Uterus (tissue), 4 donors: Measurements from ENCODE around the gene KCNQ1. TPM values are rescaled to one million over a fixed set of nuclear protein-coding genes. Genes with fewer than 3 reads are reported as not detected.

ENCODE experiments used
- DNase-seq, 2 donors: peaks; one replicate each; pipeline ENCODE4 v3.0.0-alpha.2; 2019 to 2020
- H3K27ac ChIP-seq, 2 donors: fragments of 200-600 bp; sonication (generic); 1 replicate in 1 of 2; 2 replicates in 1 of 2; pipeline ENCODE4 v1.5.1; 2016 to 2018
- H3K27me3 ChIP-seq, 2 donors: fragments of 200-600 bp; sonication (generic); one replicate each; pipeline ENCODE4 v1.5.1; 2018 to 2019; ENCODE audit warnings: control low read depth in 1 of 2
- H3K36me3 ChIP-seq, 2 donors: fragments of 200-600 bp; sonication (generic); one replicate each; pipeline ENCODE4 v1.5.1; 2019; ENCODE audit warnings: control low read depth in 1 of 2
- H3K4me1 ChIP-seq, 2 donors: fragments of 200-600 bp; sonication (generic); one replicate each; pipeline ENCODE4 v1.5.1; 2018 to 2019; ENCODE audit warnings: control low read depth in 1 of 2
- H3K4me3 ChIP-seq, 2 donors: fragments of 200-600 bp; sonication (generic); 1 replicate in 1 of 2; 2 replicates in 1 of 2; pipeline ENCODE4 v1.5.1; 2018 to 2019; ENCODE audit warnings: mild to moderate bottlenecking in 1 of 2
- H3K9me3 ChIP-seq, 2 donors: fragments of 200-600 bp; sonication (generic); one replicate each; pipeline ENCODE4 v1.5.1; 2019; ENCODE audit warnings: control low read depth in 1 of 2
- CTCF ChIP-seq, 4 experiments: fragments of 200-600 bp in 2 of 4; fragments of 450-650 bp in 2 of 4; sonication (generic) in 2 of 4; IDR thresholded peaks; one replicate each; pipeline ENCODE4 v1.5.1; 2016 to 2019; ENCODE audit warnings: antibody characterized with exemption in 4 of 4, mild to moderate bottlenecking in 2 of 4, moderate library complexity in 1 of 4
- POLR2A ChIP-seq, 2 donors: fragments of 450-650 bp; IDR thresholded peaks; one replicate each; pipeline ENCODE4 v1.6.1; 2016; ENCODE audit warnings: antibody characterized with exemption in 2 of 2, mild to moderate bottlenecking in 1 of 2, moderate library complexity in 1 of 2
- intact Hi-C: fragments of 100-400 bp; cut with DNase I; formaldehyde crosslinking; loops from one replicate; pipeline ENCODE4 v1.15.1; 2023; ENCODE audit warnings: low total_unique reads
- total RNA-seq, 4 donors: library from RNA; depleted of rRNA in 3 of 4; stranded (reverse); fragments of >200 nt in 3 of 4; gene quantifications; one replicate each; pipeline versions ENCODE4 v1.1.0 to v1.2.4, GENCODE V29; 2014 to 2023
- donor health status: DM: yes; HTN: yes; CAD: no.

KCNQ1 gene
- total RNA-seq, 4 donors from 2014 or later: 2.6 to 10.4 (median 5.4) TPM

- H3K36me3 ChIP-seq: no peaks in the 10 kb centered on the region
- TF ChIP-seq POLR2A (IDR thresholded peaks at IDR 0.05) (no peak), CTCF (IDR thresholded peaks at IDR 0.05) (no peak)
- H3K4me3 ChIP-seq: no peak overlapping the region
- no peaks in the 10 kb centered on the region for H3K9me3 ChIP-seq
- no peaks in the 10 kb centered on the region for H3K27me3 ChIP-seq
- H3K4me1 ChIP-seq: peaks cover 0 to 6% of the 10 kb centered on the region in 2 donors
- intact Hi-C loops: no loop called here
- no peak for DNase-seq
- H3K27ac ChIP-seq: no peak overlapping the region
Measured at GRCh38 chr11:2681408-2682145, 236.8 kb downstream of the KCNQ1 start.

GRCh38 chr11:2683806-2684205 lies 239.0 kb downstream of the KCNQ1 start:
- H3K27me3 ChIP-seq: no peaks in the 10 kb centered on the region
- TF ChIP-seq CTCF (IDR thresholded peaks at IDR 0.05): no peak
- no peak for TF ChIP-seq POLR2A (IDR thresholded peaks at IDR 0.05)
- H3K36me3 ChIP-seq: no peaks in the 10 kb centered on the region
- intact Hi-C loops: no loop called here
- H3K27ac ChIP-seq: no peak overlapping the region
- no peak for DNase-seq
- no peaks in the 10 kb centered on the region for H3K9me3 ChIP-seq
- no peak overlapping the region for H3K4me3 ChIP-seq
- no peaks in the 10 kb centered on the region for H3K4me1 ChIP-seq

GRCh38 chr11:2684581-2684980 lies 239.8 kb downstream of the KCNQ1 start:
- TF ChIP-seq POLR2A (IDR thresholded peaks at IDR 0.05): no peak
- no peak for TF ChIP-seq CTCF (IDR thresholded peaks at IDR 0.05)
- intact Hi-C loops: no loop called here
- H3K4me1 ChIP-seq: no peaks in the 10 kb centered on the region
- no peak overlapping the region for H3K4me3 ChIP-seq
- H3K27me3 ChIP-seq: no peaks in the 10 kb centered on the region
- no peaks in the 10 kb centered on the region for H3K9me3 ChIP-seq
- no peak for DNase-seq
- no peaks in the 10 kb centered on the region for H3K36me3 ChIP-seq
- H3K27ac ChIP-seq: no peak overlapping the region

- TF ChIP-seq POLR2A (IDR thresholded peaks at IDR 0.05) (no peak), CTCF (IDR thresholded peaks at IDR 0.05) (no peak)
- no peaks in the 10 kb centered on the region for H3K27me3 ChIP-seq
- no peak overlapping the region for H3K27ac ChIP-seq
- H3K4me1 ChIP-seq: no peaks in the 10 kb centered on the region
- no peaks in the 10 kb centered on the region for H3K9me3 ChIP-seq
- no peaks in the 10 kb centered on the region for H3K36me3 ChIP-seq
- no peak overlapping the region for H3K4me3 ChIP-seq
- no peak for DNase-seq
- intact Hi-C loops: no loop called here
Measured at GRCh38 chr11:2685051-2685450, 240.2 kb downstream of the KCNQ1 start.

GRCh38 chr11:2685566-2686359 lies 241.0 kb downstream of the KCNQ1 start:
- H3K27me3 ChIP-seq: no peaks in the 10 kb centered on the region
- TF ChIP-seq CTCF (IDR thresholded peaks at IDR 0.05) (no peak), POLR2A (IDR thresholded peaks at IDR 0.05) (no peak)
- no peaks in the 10 kb centered on the region for H3K4me1 ChIP-seq
- no peaks in the 10 kb centered on the region for H3K9me3 ChIP-seq
- intact Hi-C loops: no loop called here
- DNase-seq: peak in 1 of 2 donors; percentile 6
- no peaks in the 10 kb centered on the region for H3K36me3 ChIP-seq
- H3K27ac ChIP-seq: no peak overlapping the region
- H3K4me3 ChIP-seq: no peak overlapping the region
